H1 (cell line): ENCODE data around the gene KLF4. TPM values are rescaled to one million over a fixed set of nuclear protein-coding genes. Genes with fewer than 3 reads are reported as not detected.

Source experiments
- CTCF ChIA-PET: fragments of 300-600 bp; sonication (Branson Sonifier 250); formaldehyde crosslinking; loops from one replicate; lab custom pipeline; 2021; ENCODE audit not compliant: partially characterized antibody; lab: Charles Lee
- POLR2A ChIA-PET: fragments of 300-600 bp; sonication (Branson Sonifier 250); formaldehyde crosslinking; loops from one replicate; lab custom pipeline; 2021; ENCODE audit warnings: inconsistent platforms; ENCODE audit not compliant: partially characterized antibody; lab: Charles Lee
- DNase-seq, 2 experiments: peaks; one replicate each; pipeline versions ENCODE4 v3.0.0 to v3.0.0-alpha.2; 2010 to 2022; ENCODE audit warnings: low spot score in 2 of 2, low read depth in 1 of 2, mixed read lengths in 1 of 2
- FAIRE-seq: peaks from 2 replicates; lab custom pipeline; 2011; peaks lifted over from hg19 to GRCh38; lab: Jason Lieb, UNC
- H2AFZ ChIP-seq: 2 replicates; pipeline ENCODE4 v1.8.1; 2012; ENCODE audit warnings: low read length, inconsistent platforms
- H2AK5ac ChIP-seq: 2 replicates; pipeline ENCODE4 v1.6.1; 2013; ENCODE audit warnings: low read depth, low read length
- H2BK120ac ChIP-seq: replicated peaks from 2 replicates; pipeline ENCODE3; 2013; ENCODE audit warnings: low read depth, low read length, inconsistent platforms
- H2BK12ac ChIP-seq: 2 replicates; pipeline ENCODE4 v1.6.1; 2013; ENCODE audit warnings: low read depth, low read length
- H2BK15ac ChIP-seq: 2 replicates; pipeline ENCODE4 v1.6.1; 2013; ENCODE audit warnings: low read length
- H2BK20ac ChIP-seq: 2 replicates; pipeline ENCODE4 v1.6.1; 2013; ENCODE audit warnings: low read length
- H2BK5ac ChIP-seq: 2 replicates; pipeline ENCODE4 v1.6.1; 2013; ENCODE audit warnings: low read depth, low read length
- H3K14ac ChIP-seq: 2 replicates; pipeline ENCODE4 v1.6.1; 2013; ENCODE audit warnings: inconsistent platforms; ENCODE audit not compliant: insufficient read length
- H3K18ac ChIP-seq: 2 replicates; pipeline ENCODE4 v1.6.1; 2013; ENCODE audit warnings: low read length; ENCODE audit errors: extremely low read depth
- H3K23ac ChIP-seq: 2 replicates; pipeline ENCODE4 v1.6.1; 2013; ENCODE audit warnings: inconsistent platforms; ENCODE audit not compliant: insufficient read length
- H3K23me2 ChIP-seq: 2 replicates; pipeline ENCODE4 v1.6.1; 2013; ENCODE audit warnings: low read depth, low read length
- H3K27ac ChIP-seq: 2 replicates; pipeline ENCODE4 v1.6.1; 2011; ENCODE audit warnings: low read depth, low read length, inconsistent platforms
- H3K27me3 ChIP-seq, 4 experiments: replicated peaks in 1 of 4; 1 replicate in 1 of 4; 2 replicates in 3 of 4; pipeline versions ENCODE4 v1.6.1 to v1.8.1; 2011 to 2013; ENCODE audit warnings: low read length in 3 of 4, mild to moderate bottlenecking in 3 of 4, inconsistent platforms in 2 of 4, mixed read lengths in 2 of 4, moderate library complexity in 1 of 4; ENCODE audit not compliant: control insufficient read depth in 3 of 4, insufficient read depth in 3 of 4; ENCODE audit errors: extremely low read depth in 1 of 4
- H3K36me3 ChIP-seq, 4 experiments: 2 replicates each; pipeline versions ENCODE4 v1.6.1 to v1.8.1; 2011 to 2013; ENCODE audit warnings: mild to moderate bottlenecking in 4 of 4, low read length in 3 of 4, moderate library complexity in 2 of 4, control low read depth in 1 of 4, inconsistent platforms in 1 of 4; ENCODE audit not compliant: insufficient read depth in 4 of 4, control insufficient read depth in 2 of 4
- H3K4ac ChIP-seq: replicated peaks from 2 replicates; pipeline ENCODE3; 2013; ENCODE audit warnings: low read length, low read depth, mixed read lengths, inconsistent platforms; ENCODE audit not compliant: insufficient read length
- H3K4me1 ChIP-seq, 4 experiments: replicated peaks in 1 of 4; 1 replicate in 1 of 4; 2 replicates in 3 of 4; pipeline versions ENCODE4 v1.6.1 to v1.8.1; 2011 to 2013; ENCODE audit warnings: low read length in 3 of 4, inconsistent platforms in 2 of 4, mixed read lengths in 1 of 4; ENCODE audit not compliant: insufficient read depth in 4 of 4, control insufficient read depth in 3 of 4
- H3K4me2 ChIP-seq, 2 experiments: 2 replicates each; pipeline versions ENCODE4 v1.6.1 to v1.8.1; 2011 to 2013; ENCODE audit warnings: low read depth in 2 of 2, low read length in 2 of 2, control low read depth in 1 of 2, inconsistent platforms in 1 of 2, mild to moderate bottlenecking in 1 of 2; ENCODE audit not compliant: insufficient read depth in 1 of 2
- H3K4me3 ChIP-seq, 4 experiments: fragments of 200-600, 300-600 bp in 1 of 4; sonication (generic), shearing (Covaris generic), sonication (Bioruptor Twin) in 1 of 4; 2 replicates each; pipeline versions ENCODE4 v1.5.1 to v1.8.1; 2011 to 2016; ENCODE audit warnings: low read length in 4 of 4, low read depth in 3 of 4, control low read depth in 2 of 4, inconsistent platforms in 2 of 4, mild to moderate bottlenecking in 2 of 4, mixed read lengths in 1 of 4, moderate library complexity in 1 of 4; ENCODE audit not compliant: insufficient read depth in 2 of 4; ENCODE audit errors: extremely low read depth in 1 of 4
- H3K56ac ChIP-seq: replicated peaks from 2 replicates; pipeline ENCODE3; 2013; ENCODE audit warnings: low read depth, mild to moderate bottlenecking, mixed read lengths, low read length, inconsistent platforms; ENCODE audit not compliant: insufficient read length
- H3K79me1 ChIP-seq: 2 replicates; pipeline ENCODE4 v1.6.1; 2013; ENCODE audit warnings: low read depth, low read length, control low read depth
- H3K79me2 ChIP-seq, 2 experiments: 2 replicates each; pipeline versions ENCODE4 v1.6.1 to v1.8.1; 2012 to 2013; ENCODE audit warnings: low read length in 2 of 2, mild to moderate bottlenecking in 2 of 2, inconsistent platforms in 1 of 2; ENCODE audit not compliant: insufficient read depth in 2 of 2, control insufficient read depth in 1 of 2
- H3K9ac ChIP-seq, 4 experiments: replicated peaks in 1 of 4; 1 replicate in 1 of 4; 2 replicates in 3 of 4; pipeline versions ENCODE4 v1.6.1 to v1.8.1; 2011 to 2013; ENCODE audit warnings: low read depth in 3 of 4, low read length in 3 of 4, control low read depth in 2 of 4, mild to moderate bottlenecking in 2 of 4, moderate library complexity in 2 of 4, inconsistent platforms in 1 of 4; ENCODE audit errors: extremely low read depth in 1 of 4
- H3K9me3 ChIP-seq, 2 experiments: 2 replicates each; pipeline versions ENCODE4 v1.6.1 to v1.8.1; 2012 to 2013; ENCODE audit warnings: mild to moderate bottlenecking in 2 of 2, moderate library complexity in 2 of 2, control low read depth in 1 of 2, inconsistent platforms in 1 of 2, low read depth in 1 of 2, low read length in 1 of 2, mixed read lengths in 1 of 2; ENCODE audit not compliant: insufficient read depth in 2 of 2
- H4K20me1 ChIP-seq, 2 experiments: replicated peaks in 1 of 2; 2 replicates each; pipeline versions ENCODE3 to v1.8.1; 2011 to 2013; ENCODE audit warnings: inconsistent platforms in 2 of 2, low read length in 2 of 2, mild to moderate bottlenecking in 1 of 2; ENCODE audit not compliant: insufficient read depth in 2 of 2, control insufficient read depth in 1 of 2
- H4K5ac ChIP-seq: 2 replicates; pipeline ENCODE4 v1.6.1; 2013; ENCODE audit warnings: low read length, low read depth, mixed read lengths, inconsistent platforms; ENCODE audit not compliant: insufficient read length
- H4K8ac ChIP-seq: 2 replicates; pipeline ENCODE4 v1.8.0; 2013; ENCODE audit warnings: mild to moderate bottlenecking, moderate library complexity, low read length, inconsistent platforms; ENCODE audit not compliant: insufficient read depth; ENCODE audit errors: extremely low read depth
- H4K91ac ChIP-seq: replicated peaks from 2 replicates; pipeline ENCODE3; 2013; ENCODE audit warnings: low read length, mixed read lengths, inconsistent platforms; ENCODE audit not compliant: insufficient read length
- PHF8 ChIP-seq: fragments of 200-600 bp; sonication (generic); conservative IDR thresholded peaks from 2 replicates; pipeline ENCODE4 v1.7.1; 2012; ENCODE audit warnings: low read depth, mild to moderate bottlenecking, inconsistent platforms, low read length, moderate library complexity
- WGBS, 2 experiments: shearing (Covaris generic) in 1 of 2; methylation state at CpG; one replicate each; pipeline versions ENCODE4 v1.1.6 to v1.1.7; 2013 to 2015; ENCODE audit warnings: low lambda C conversion rate in 2 of 2, mixed read lengths in 2 of 2, inconsistent platforms in 1 of 2, low coverage in 1 of 2, missing lambda C conversion rate in 1 of 2; ENCODE audit not compliant: insufficient replicate concordance in 2 of 2, insufficient coverage in 1 of 2, insufficient read length in 1 of 2; ENCODE audit errors: extremely low coverage in 1 of 2, missing lambda C conversion rate in 1 of 2; 5-methylcytosine and 5-hydroxymethylcytosine counted together
- polyA plus RNA-seq, 7 experiments: library from polyadenylated mRNA; depleted of rRNA in 3 of 7; stranded (reverse) in 5 of 7; unstranded in 2 of 7; fragments of >200 nt in 5 of 7; fragments of 200-250 nt in 2 of 7; gene quantifications; 1 replicate in 5 of 7; 2 replicates in 1 of 7; 4 replicates in 1 of 7; pipeline versions ENCODE4 v1.2.1 to v1.2.3, GENCODE V29; 2011 to 2013; ENCODE audit warnings: missing spikeins in 2 of 7, mixed read lengths in 2 of 7
- total RNA-seq: library from RNA; stranded (reverse); fragmentation: NEBNext Ultra II Directional; extraction: Animal tissue kit (Norgen Biotek cat#: 25700); gene quantifications from 2 replicates; pipeline ENCODE4 v1.2.1, GENCODE V29; 2021

Gene KLF4
- total and polyA plus RNA-seq, 2 of the 8 experiments (the other 6 are each of a cell fraction or from before 2014, with no cell fraction given), result 0.77 to 2.8 TPM

DNA sequence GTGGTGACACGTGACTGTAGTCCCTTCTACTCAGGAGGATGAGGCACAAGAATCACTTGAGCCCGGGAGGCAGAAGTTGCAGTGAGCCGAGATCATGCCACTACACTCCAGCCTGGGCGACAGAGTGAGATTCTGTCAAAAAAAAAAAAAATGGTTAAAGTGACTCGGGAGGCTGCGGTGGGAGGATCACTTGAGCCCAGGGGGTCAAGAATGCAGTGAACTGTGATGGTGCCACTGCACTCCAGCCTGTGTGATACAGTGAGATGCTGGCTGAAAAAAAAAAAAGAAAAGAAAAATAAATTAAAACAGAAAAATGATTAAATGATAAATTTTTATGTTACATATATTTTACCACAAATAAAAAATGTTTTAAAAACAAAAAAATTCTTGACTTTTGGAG is 51.9 kb downstream of the KLF4 start:
- Histone ChIP-seq H3K27me3 (no peaks in the 10 kb centered on the region), H3K4ac (no peak overlapping the region), H2AK5ac (peak overlapping the region; percentile 24; the same call in 1 of the 2 replicates), H4K20me1 (no peaks in the 10 kb centered on the region), H3K27ac (peak overlapping the region; percentile 87), H4K8ac (no peak overlapping the region), H4K91ac (peak overlapping the region; percentile 75), H3K4me2 (peak overlapping the region; percentile 26 to 49; a peak in 3 of 4 replicates), H2BK20ac (no peak overlapping the region; the same call in 1 of the 2 replicates), H3K23ac (no peak overlapping the region), H3K4me3 (no peak overlapping the region), H4K5ac (no peak overlapping the region), H3K14ac (no peak overlapping the region), H3K56ac (no peak overlapping the region), H3K23me2 (no peaks in the 10 kb centered on the region; the same call in 1 of the 2 replicates), H2AFZ (no peak overlapping the region), H2BK5ac (peak overlapping the region; percentile 91), H2BK15ac (no peak overlapping the region), H3K79me2 (no peaks in the 10 kb centered on the region), H2BK12ac (peak overlapping the region; percentile 78; the same call in 1 of the 2 replicates), H3K18ac (peak overlapping the region; percentile 54; the same call in 1 of the 2 replicates), H3K9ac (peak overlapping the region in 1 of 4 experiments; percentile 38; a peak in 1 of 7 replicates), H3K9me3 (no peaks in the 10 kb centered on the region), H3K79me1 (no peaks in the 10 kb centered on the region), H3K4me1 (peaks cover 6 to 8% (median 7%) of the 10 kb centered on the region in 4 experiments; a peak in 4 of 7 replicates), H2BK120ac (no peak overlapping the region), H3K36me3 (no peaks in the 10 kb centered on the region)
- POLR2A ChIA-PET, result interaction anchor here (0.6 to 1.9 kb wide), 3 partner anchors 11 to 74 kb away, joined by 3 to 6 read pairs (median 4); no protein-coding TSS in a partner anchor
- FAIRE-seq, result no peak
- 74% methylated on average over 6 of the region's 6 CpGs; no CpG with 5 or more reads in 1 of the 2 experiments for WGBS, 2 experiments
- CTCF ChIA-PET, result interaction anchor here (1.9 to 3.0 kb wide), 3 partner anchors 9 to 28 kb away, joined by 6 to 31 read pairs (median 7); no protein-coding TSS in a partner anchor
- no peak for DNase-seq
- TF ChIP-seq PHF8, result no peak
